GM18520 (cell line): ENCODE results near the gene KPNA5.
"Not testable (repeated sequence)": the region's sequence is repeated elsewhere in the genome, so short reads cannot be mapped to it uniquely, and the experiment has no call there.

Experiments used
- ATAC-seq: cut with Tn5 transposase; IDR thresholded peaks from one replicate; pipeline ENCODE4 v1.9.1; 2021; ENCODE audit not compliant: unreplicated experiment

The KPNA5 gene

DNA sequence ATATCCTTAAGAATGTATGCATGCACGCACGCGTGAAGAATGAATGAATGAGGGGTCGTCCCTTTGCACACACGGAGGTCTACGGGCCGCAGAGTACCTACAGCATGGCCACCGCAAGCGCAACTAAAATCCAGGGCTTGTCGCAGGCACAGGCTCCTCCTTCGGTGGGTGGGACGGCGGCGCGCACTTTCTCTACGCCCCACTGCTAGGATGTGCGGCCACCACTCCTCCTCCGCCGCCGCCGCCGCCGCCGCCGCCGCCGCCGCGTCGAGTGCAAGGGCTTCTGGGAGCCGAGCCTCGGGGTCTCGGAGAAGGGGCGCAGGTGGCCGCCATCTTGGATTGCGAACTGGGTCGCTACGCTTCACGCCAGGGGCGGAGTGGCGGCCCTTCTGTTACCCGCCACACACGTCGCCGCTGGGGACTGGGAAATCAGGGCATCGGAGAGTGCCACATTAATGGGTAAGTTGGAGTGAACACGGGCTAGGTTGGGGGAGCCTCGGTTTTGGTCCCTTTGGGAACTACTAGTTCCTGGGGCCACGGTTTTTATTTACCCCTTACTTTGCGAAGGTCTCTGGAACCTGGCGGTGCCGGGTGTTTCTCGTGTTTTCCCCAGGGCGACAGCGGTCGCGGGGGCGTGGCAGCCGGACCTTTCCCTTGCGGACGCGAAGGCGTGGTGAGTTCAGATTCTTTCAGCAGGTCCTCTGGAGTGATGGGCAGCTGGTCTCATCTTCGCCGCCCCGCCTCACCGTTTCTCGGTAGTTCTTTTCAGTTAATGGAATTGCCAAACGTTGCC lies at the start of gene KPNA5:
KPNA5 (plus strand) TSS at position 332 of the 793 bp plus-strand sequence; CDS start at position 456, 124 bp downstream.
- peak; percentile 89 for ATAC-seq

DNA sequence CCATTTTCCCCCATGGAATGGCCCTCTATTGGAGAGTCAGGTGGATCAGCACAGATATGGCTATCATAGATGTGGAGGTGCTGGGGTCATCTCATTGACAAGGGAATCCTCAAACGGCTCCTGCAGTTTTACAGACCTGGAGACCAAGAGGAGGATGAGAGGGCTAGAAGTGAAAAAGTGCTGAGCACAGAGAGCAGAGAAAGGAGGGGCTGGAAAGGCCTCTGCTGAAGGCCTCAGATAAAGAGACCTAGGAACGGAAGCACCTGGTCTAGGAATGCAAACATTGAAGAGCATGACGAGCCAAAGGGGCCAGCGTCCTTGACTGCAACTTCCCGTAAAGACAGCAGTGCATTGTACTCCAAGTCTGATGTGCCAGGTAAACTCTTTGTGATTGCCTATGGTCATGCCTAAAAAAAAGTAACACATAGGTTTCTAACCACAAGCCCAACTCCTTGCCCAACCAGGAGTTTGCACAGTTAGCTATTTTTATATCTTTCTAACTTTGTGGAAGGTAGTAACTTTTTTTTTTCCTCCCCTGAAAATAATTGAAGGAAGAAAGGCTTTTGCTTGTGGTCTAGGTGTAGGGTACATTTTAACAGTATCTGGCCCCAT lies 49.5 kb upstream of the KPNA5 start:
- no peak for ATAC-seq

DNA sequence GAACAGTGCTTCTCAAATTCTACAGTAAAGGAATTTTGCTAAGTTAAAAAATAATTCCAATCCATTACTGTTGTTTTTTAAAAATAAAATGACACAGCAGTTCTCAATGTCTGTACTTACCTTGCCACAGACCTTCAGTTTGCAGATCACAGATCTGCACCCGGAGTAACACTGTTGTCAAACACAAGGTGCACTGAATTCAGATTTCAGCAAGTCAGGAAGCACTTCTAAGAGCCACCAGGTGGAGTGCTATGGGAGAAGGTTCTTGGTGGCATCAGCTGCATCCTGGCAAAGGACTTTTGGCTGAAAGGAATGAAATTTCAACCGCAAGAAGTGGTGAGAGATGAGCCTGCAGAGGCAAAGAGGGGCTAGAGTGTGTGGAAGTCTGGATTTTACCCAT lies 47.3 kb upstream of the KPNA5 start:
- no peak for ATAC-seq

DNA sequence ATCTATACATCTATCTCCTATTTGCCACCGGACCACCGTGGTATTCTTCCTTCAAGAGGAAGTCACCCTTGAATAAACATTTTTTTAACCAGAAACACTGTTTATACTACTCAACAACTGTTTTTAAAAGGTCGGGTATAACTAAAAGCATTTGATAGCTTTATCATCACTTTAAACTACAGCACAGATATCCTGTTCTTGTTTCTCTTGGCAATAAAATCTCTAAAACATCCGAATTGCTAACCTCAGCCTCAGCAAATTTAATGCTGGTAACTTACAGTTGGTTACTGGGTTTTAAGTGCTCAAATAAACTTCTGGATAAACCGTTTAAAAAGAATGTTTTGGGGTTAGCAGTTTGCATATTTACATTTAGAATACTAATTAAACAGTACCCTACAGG lies 32.9 kb upstream of the KPNA5 start:
- ATAC-seq, result no peak

DNA sequence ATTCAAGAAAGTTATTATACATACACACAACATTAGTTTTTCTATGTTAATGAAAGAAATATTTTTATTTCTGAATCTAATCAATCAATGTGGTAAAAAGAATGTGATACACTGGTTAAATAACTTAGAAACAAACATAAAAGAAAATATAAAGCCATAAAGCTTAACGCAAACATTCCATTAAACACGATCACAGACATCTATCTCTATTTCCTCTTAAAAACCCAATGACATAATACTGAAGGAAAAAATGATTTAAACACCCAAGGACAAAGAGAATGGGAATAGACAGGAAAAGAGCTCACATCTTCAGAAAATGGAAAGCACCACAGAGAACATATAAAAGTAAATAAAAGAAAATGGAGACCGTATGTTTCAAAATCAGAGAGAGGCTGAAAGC lies 31.9 kb upstream of the KPNA5 start:
- ATAC-seq, result no peak

DNA sequence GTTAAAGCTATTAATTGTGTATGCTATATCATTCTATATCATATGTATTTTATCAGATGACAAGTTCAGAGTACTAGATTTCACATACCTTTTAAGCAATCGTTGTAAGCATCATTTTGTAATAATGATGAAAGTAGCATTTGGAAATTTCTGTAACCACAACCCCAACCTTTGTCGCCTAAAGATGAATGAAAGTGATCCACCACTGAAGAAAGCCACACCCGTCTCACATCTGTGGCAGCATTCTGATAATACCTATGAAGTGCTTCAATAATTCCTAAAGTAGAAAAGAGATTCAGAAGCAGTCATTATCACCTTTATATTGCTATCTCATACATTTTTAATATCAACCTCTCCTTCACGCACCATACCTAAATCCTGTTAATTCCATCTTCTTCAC lies 29.1 kb upstream of the KPNA5 start:
- ATAC-seq, result no peak

GRCh38 chr6:116661594-116661993 lies 19.4 kb upstream of the KPNA5 start:
- no peak for ATAC-seq

GRCh38 chr6:116662202-116662601 lies 18.8 kb upstream of the KPNA5 start:
- ATAC-seq, result no peak

- ATAC-seq, result no peak
Measured at GRCh38 chr6:116663308-116663707, 17.7 kb upstream of the KPNA5 start.

DNA sequence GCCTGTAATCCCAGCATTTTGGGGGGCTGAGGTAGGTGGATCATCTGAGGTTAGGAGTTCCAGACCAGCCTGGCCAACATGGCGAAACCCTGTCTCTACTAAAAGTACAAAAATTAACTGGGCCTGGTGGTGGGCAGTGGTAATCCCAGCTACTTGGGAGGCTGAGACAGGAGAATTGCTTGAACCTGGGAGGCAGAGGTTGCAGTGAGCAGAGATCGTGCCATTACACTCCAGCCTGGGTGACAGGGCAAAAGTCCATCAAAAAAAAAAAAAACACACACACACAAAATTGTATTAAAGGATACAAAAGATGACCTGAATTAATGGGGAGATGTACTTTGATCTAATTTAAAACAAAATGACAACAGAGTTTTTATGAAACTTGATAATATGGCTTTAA lies 16.8 kb upstream of the KPNA5 start:
- ATAC-seq, result not testable (repeated sequence)

DNA sequence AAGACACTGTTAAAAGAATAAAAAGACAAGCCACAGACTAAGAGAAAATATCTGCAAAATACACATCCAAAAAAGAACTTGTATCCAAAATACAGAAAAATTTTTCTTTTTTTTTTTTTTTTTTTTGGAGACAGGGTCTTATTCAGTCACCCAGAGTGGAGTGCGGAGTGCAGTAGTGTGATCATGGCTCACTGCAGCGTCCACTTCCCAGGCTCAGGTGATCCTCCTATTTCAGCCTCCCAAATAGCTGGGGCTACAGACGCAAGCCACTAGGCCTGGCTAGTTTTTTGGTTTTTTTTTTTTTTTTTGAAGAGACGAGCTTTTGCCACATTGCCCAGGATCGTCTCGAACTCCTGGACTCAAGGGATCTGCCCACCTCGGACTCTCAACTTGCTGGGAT lies 15.5 kb upstream of the KPNA5 start:
- no peak for ATAC-seq

GRCh38 chr6:116666869-116667268 lies 14.1 kb upstream of the KPNA5 start:
- peak; percentile 60 for ATAC-seq

GRCh38 chr6:116667623-116668022 lies 13.4 kb upstream of the KPNA5 start:
- ATAC-seq, result no peak

- no peak for ATAC-seq
Measured at GRCh38 chr6:116672306-116672705, 8.7 kb upstream of the KPNA5 start.

GRCh38 chr6:116676021-116676420 lies 5.0 kb upstream of the KPNA5 start:
- ATAC-seq, result no peak

- peak; percentile 26 for ATAC-seq
Measured at GRCh38 chr6:116682334-116682712, 1.3 kb downstream of the KPNA5 start.

GRCh38 chr6:116685437-116685993 lies 4.5 kb downstream of the KPNA5 start:
- no peak for ATAC-seq

DNA sequence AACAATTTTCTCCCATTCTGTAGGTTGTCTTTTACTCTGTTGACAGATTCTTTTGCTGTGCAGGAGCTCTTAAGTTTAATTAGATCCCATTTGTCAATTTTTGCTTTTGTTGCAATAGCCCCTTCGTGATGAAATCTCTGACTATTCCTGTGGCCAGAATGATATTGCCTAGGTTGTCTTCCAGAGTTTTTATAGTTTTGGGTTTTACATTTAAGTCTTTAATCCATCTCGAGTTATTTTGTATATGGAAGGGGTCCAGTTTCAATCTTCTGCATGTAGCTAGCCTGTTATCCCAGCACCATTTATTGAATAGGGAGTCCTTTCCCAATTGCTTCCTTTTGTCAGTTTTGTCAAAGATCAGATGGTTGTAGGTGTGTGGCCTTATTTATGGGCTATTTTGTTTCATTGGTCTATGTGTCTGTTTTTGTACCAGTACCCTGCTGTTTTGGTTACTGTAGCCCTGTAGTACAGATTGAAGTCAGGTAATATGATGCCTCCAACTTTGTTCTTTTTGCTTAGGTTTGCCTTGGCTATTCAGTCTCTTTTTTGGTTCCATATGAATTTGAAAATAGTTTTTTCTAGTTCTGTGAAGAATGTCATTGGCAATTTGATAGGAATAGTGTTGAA lies 5.6 kb downstream of the KPNA5 start:
- ATAC-seq, result not testable (repeated sequence)

GRCh38 chr6:116691154-116691553 lies 10.1 kb downstream of the KPNA5 start:
- ATAC-seq, result no peak

DNA sequence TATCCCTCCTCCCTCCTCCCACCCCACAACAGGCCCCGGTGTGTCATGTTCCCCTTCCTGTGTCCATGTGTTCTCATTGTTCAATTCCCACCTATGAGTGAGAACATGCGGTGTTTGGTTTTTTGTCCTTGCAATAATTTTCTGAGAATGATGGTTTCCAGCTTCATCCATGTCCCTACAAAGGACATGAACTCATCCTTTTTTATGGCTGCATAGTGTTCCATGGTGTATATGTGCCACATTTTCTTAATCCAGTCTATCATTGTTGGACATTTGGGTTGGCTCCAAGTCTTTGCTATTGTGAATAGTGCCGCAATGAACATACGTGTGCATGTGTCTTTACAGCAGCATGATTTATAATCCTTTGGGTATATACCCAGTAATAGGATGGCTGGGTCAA lies 11.9 kb downstream of the KPNA5 start:
- not testable (repeated sequence) for ATAC-seq

- ATAC-seq, result not testable (repeated sequence)
Measured at GRCh38 chr6:116693275-116693674, 12.3 kb downstream of the KPNA5 start.

DNA sequence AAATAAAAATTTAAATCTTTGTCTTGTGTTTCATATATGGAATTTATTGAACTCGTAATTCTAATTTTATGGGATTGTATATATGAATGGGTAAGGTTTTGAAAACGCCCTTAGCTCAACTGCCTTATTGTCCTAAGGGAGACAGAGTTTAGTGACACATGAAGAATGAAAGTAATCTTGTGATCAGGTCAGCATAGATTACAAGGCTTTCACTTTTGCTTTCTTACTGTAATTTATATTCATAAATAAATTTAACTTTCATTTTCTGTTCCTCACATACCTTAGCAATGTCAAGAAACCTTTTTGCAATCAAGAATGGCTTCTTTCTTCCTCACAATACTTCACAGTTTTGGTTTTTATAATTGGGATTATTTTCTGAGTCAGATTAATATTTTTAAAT lies 14.4 kb downstream of the KPNA5 start:
- peak; percentile 97 for ATAC-seq
